OCI-LY7 (cell line): Measurements from ENCODE around the gene VPS45. TPM values are rescaled to one million over a fixed set of nuclear protein-coding genes. Genes with fewer than 3 reads are reported as not detected.

Experiments used
- BruUV-seq: library from RNA; stranded (reverse); fragments of 400-500 nt; replicated peaks from 2 replicates; lab custom pipeline; 2021; lab: Mats Ljungman, UMichigan
- CTCF ChIA-PET: fragments of 300-600 bp; sonication (Branson Sonifier 250); formaldehyde crosslinking; loops from one replicate; lab custom pipeline; 2022; ENCODE audit warnings: antibody characterized with exemption; ENCODE audit not compliant: unreplicated experiment; lab: Charles Lee
- POLR2A ChIA-PET: fragments of 300-600 bp; sonication (Branson Sonifier 250); formaldehyde crosslinking; loops from one replicate; lab custom pipeline; 2022; ENCODE audit warnings: antibody characterized with exemption; lab: Charles Lee
- DNase-seq: peaks from one replicate; pipeline ENCODE4 v3.0.0-alpha.2; 2015; ENCODE audit warnings: low spot score
- H2AFZ ChIP-seq: fragments of 200-600 bp; sonication (generic), shearing (Covaris generic); 2 replicates; pipeline ENCODE4 v1.6.1; 2014; ENCODE audit warnings: mild to moderate bottlenecking, antibody characterized with exemption, low read length, moderate library complexity
- H3K27ac ChIP-seq: fragments of 200-600 bp; sonication (generic); 2 replicates; pipeline ENCODE4 v1.5.1; 2014; ENCODE audit warnings: mixed run types, low read depth, mild to moderate bottlenecking, moderate library complexity, low read length, inconsistent platforms; ENCODE audit not compliant: poor library complexity, severe bottlenecking
- H3K36me3 ChIP-seq: fragments of 200-600 bp; sonication (generic); 2 replicates; pipeline ENCODE4 v1.6.1; 2014; ENCODE audit warnings: mild to moderate bottlenecking, antibody characterized with exemption, low read length, moderate library complexity, mixed read lengths; ENCODE audit not compliant: insufficient read depth
- H3K4me1 ChIP-seq: fragments of 200-600 bp; sonication (generic); 2 replicates; pipeline ENCODE4 v1.5.1; 2014; ENCODE audit warnings: mild to moderate bottlenecking, low read length; ENCODE audit not compliant: insufficient read depth, poor library complexity, severe bottlenecking
- H3K4me2 ChIP-seq: fragments of 200-600 bp; sonication (generic); 2 replicates; pipeline ENCODE4 v1.6.1; 2014; ENCODE audit warnings: mild to moderate bottlenecking, low read length
- H3K4me3 ChIP-seq: fragments of 200-600 bp; sonication (generic); 2 replicates; pipeline ENCODE4 v1.5.1; 2014; ENCODE audit warnings: mild to moderate bottlenecking, low read depth, low read length; ENCODE audit not compliant: poor library complexity, severe bottlenecking
- H3K79me2 ChIP-seq: fragments of 200-600 bp; sonication (generic); 2 replicates; pipeline ENCODE4 v1.6.1; 2016; ENCODE audit warnings: low read depth, mild to moderate bottlenecking, low read length, moderate library complexity, mixed read lengths; ENCODE audit not compliant: insufficient read depth
- H3K9me2 ChIP-seq: fragments of 200-600 bp; sonication (generic); 2 replicates; pipeline ENCODE4 v1.6.1; 2016; ENCODE audit warnings: mild to moderate bottlenecking, low read length, mixed read lengths; ENCODE audit not compliant: insufficient read depth
- H3K9me3 ChIP-seq: fragments of 200-600 bp; sonication (generic); 2 replicates; pipeline ENCODE4 v1.6.1; 2014; ENCODE audit warnings: mild to moderate bottlenecking, mixed run types, low read length, mixed read lengths
- H4K20me1 ChIP-seq: fragments of 200-600 bp; sonication (generic); 2 replicates; pipeline ENCODE4 v1.6.1; 2014; ENCODE audit warnings: mild to moderate bottlenecking, antibody characterized with exemption, low read length, moderate library complexity, mixed read lengths; ENCODE audit not compliant: insufficient read depth
- CTCF ChIP-seq: fragments of 200-600 bp; sonication (generic); conservative IDR thresholded peaks from 2 replicates; pipeline ENCODE4 v1.5.1; 2014; ENCODE audit warnings: mild to moderate bottlenecking, antibody characterized with exemption, low read length, moderate library complexity, mixed read lengths
- EZH2phosphoT487 ChIP-seq: fragments of 200-600 bp; sonication (generic); IDR thresholded peaks from 2 replicates; pipeline ENCODE4 v1.6.1; 2018; ENCODE audit warnings: low read depth, borderline replicate concordance, mild to moderate bottlenecking, mixed run types, antibody characterized with exemption, low read length, moderate library complexity, mixed read lengths
- intact Hi-C: fragments of 100-400 bp; cut with micrococcal nuclease; formaldehyde crosslinking; loops from one replicate; pipeline ENCODE4 v1.10.0; 2022; ENCODE audit not compliant: unreplicated experiment
- total RNA-seq, 2 experiments: library from RNA; depleted of rRNA in 1 of 2; stranded (reverse); fragments of >200 nt in 1 of 2; shearing (Covaris generic) in 1 of 2; gene quantifications; 2 replicates each; pipeline ENCODE4 v1.2.3, GENCODE V29; 2014 to 2022

VPS45 gene
- total RNA-seq, 2 experiments from 2014 or later, result 40.2 to 54.4 TPM

GRCh38 chr1:150020711-150021110 is 46.9 kb upstream of the VPS45 start:
- H3K4me1 ChIP-seq, result peaks cover 10% of the 10 kb centered on the region
- intact Hi-C loops, result loop anchor here (5.0 kb wide), 1 partner anchor 43 kb away; no protein-coding TSS in a partner anchor
- BruUV-seq, result no TSS peak
- no peak overlapping the region for H3K27ac ChIP-seq
- no peak overlapping the region for H2AFZ ChIP-seq
- no peak for TF ChIP-seq CTCF
- TF ChIP-seq EZH2phosphoT487, result no peak
- no peaks in the 10 kb centered on the region for H3K9me2 ChIP-seq
- ChIA-PET POLR2A (interaction anchor here (0.9 kb wide), 1 partner anchor 9 kb away, joined by 3 read pairs; no protein-coding TSS in a partner anchor), CTCF (no interaction called here)
- no peaks in the 10 kb centered on the region for H3K9me3 ChIP-seq
- H3K4me2 ChIP-seq, result no peak overlapping the region
- H3K36me3 ChIP-seq, result no peaks in the 10 kb centered on the region
- no peak overlapping the region for H3K4me3 ChIP-seq
- DNase-seq, result no peak
- H3K79me2 ChIP-seq, result no peaks in the 10 kb centered on the region
- no peaks in the 10 kb centered on the region for H4K20me1 ChIP-seq

GRCh38 chr1:150021191-150021694 is 46.3 kb upstream of the VPS45 start:
- no peaks in the 10 kb centered on the region for H3K9me2 ChIP-seq
- POLR2A ChIA-PET, result interaction anchor here (0.9 kb wide), 1 partner anchor 10 kb away, joined by 3 read pairs; no protein-coding TSS in a partner anchor
- CTCF ChIA-PET, result no interaction called here
- no peaks in the 10 kb centered on the region for H3K9me3 ChIP-seq
- no peak overlapping the region for H2AFZ ChIP-seq
- H3K27ac ChIP-seq, result no peak overlapping the region
- DNase-seq, result no peak
- TF ChIP-seq EZH2phosphoT487 (no peak), CTCF (no peak)
- H3K4me2 ChIP-seq, result no peak overlapping the region
- H3K36me3 ChIP-seq, result no peaks in the 10 kb centered on the region
- no peaks in the 10 kb centered on the region for H3K79me2 ChIP-seq
- H3K4me1 ChIP-seq, result peaks cover 10% of the 10 kb centered on the region
- no peaks in the 10 kb centered on the region for H4K20me1 ChIP-seq
- intact Hi-C loops, result loop anchor here (5.0 kb wide), 1 partner anchor 44 kb away; no protein-coding TSS in a partner anchor
- no peak overlapping the region for H3K4me3 ChIP-seq
- BruUV-seq, result no TSS peak

- Histone ChIP-seq H3K79me2 (no peaks in the 10 kb centered on the region), H3K9me2 (no peaks in the 10 kb centered on the region), H3K4me2 (no peak overlapping the region), H4K20me1 (no peaks in the 10 kb centered on the region), H3K27ac (no peak overlapping the region), H3K36me3 (no peaks in the 10 kb centered on the region), H3K9me3 (no peaks in the 10 kb centered on the region), H3K4me3 (no peak overlapping the region), H3K4me1 (peaks cover 10% of the 10 kb centered on the region), H2AFZ (no peak overlapping the region)
- intact Hi-C loops, result loop anchor here (5.0 kb wide), 1 partner anchor 45 kb away; no protein-coding TSS in a partner anchor
- POLR2A ChIA-PET, result interaction anchor here (0.7 kb wide), 1 partner anchor 9 kb away, joined by 3 read pairs; no protein-coding TSS in a partner anchor
- no TSS peak for BruUV-seq
- DNase-seq, result no peak
- TF ChIP-seq EZH2phosphoT487 (no peak), CTCF (no peak)
- CTCF ChIA-PET, result no interaction called here
Measured at GRCh38 chr1:150022357-150022756, 45.2 kb upstream of the VPS45 start.
